GM21529 (cell line): ENCODE results near the gene MFAP4.

ENCODE experiments used
- ATAC-seq: cut with Tn5 transposase; IDR thresholded peaks from one replicate; pipeline ENCODE4 v1.9.1; 2021; ENCODE audit not compliant: unreplicated experiment

MFAP4 gene

GRCh38 chr17:19338031-19338990 is 48.7 kb downstream of the MFAP4 start:
- peak; percentile 77 for ATAC-seq

- ATAC-seq: no peak
Observed at GRCh38 chr17:19337712-19338023, 49.3 kb downstream of the MFAP4 start.

GRCh38 chr17:19336938-19337711 is 49.9 kb downstream of the MFAP4 start:
- ATAC-seq: no peak

- no peak for ATAC-seq
Observed at GRCh38 chr17:19335951-19336631, 50.9 kb downstream of the MFAP4 start.

- no peak for ATAC-seq
Observed at GRCh38 chr17:19334331-19334730, 52.7 kb downstream of the MFAP4 start.

- ATAC-seq: no peak
Observed at GRCh38 chr17:19333736-19334290, 53.2 kb downstream of the MFAP4 start.
